ENCODE results near the gene TACC2.
"Not testable (repeated sequence)": the region's sequence is repeated elsewhere in the genome, so short reads cannot be mapped to it uniquely, and the experiment has no call there.

The TACC2 gene

DNA sequence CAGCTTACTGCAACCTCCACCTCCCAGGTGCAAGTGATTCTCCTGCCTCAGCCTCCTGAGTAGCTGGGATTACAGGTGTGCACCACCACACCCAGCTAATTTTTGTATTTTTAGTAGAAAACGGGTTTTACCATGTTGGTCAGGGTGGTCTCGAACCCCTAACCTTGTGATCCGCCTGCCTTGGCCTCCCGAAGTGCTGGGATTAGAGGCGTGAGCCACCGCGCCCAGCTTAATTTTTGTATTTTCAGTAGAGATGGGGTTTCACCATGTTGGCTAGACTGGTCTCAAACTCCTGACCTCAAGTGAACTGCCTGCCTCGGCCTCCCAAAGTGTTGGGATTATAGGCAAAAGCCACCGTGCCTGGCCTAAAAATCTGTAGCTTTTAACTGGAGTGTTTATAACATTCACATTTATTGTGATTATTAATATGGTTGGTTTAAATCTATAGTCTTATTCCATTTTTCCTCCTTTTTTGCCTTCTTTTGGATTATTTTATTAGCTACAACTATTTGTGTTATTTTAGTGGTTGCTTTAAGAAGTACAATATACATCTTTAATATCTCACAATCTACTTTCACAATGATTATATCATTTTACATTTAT, 77.5 kb downstream of the TACC2 start:
- not testable (repeated sequence) for DNase-seq

DNA sequence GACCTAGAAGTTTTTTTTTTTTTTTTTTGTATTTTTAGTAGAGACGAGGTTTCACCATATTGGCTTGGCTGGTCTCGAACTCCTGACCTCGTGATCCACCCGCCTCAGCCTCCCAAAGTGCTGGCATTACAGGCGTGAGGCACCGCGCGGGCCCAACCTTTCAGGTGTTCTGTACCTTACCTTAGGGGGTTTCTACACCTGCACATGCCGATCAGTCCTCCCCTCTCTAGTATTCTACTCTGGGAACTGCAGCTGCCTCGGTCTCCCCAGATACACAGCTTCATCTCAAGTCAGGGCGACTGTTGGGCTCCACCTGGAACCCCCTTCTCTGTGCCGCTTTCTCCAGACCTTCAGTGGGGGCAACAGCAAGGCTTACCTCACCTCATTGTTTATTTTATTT, 79.9 kb downstream of the TACC2 start:
- DNase-seq = no peak

DNA sequence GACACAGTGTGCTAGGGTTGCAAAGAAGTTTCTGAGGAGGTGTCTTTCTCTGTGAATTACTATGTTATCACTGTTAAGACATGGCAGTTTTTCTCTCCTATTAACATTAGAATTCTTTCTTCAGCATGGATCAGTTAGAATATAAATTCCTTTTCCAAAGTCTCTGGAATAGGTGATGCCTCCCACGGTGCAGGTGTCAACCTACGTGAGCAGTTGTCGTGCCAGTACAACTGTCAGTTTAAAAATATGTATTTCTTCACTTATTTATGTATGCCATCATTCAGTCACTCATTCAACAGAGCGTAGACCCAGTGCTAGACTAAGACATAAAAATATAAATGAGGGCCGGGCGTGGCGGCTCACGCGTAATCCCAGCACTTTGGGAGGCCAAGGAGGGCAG, 83.5 kb downstream of the TACC2 start:
- no peak for DNase-seq

DNA sequence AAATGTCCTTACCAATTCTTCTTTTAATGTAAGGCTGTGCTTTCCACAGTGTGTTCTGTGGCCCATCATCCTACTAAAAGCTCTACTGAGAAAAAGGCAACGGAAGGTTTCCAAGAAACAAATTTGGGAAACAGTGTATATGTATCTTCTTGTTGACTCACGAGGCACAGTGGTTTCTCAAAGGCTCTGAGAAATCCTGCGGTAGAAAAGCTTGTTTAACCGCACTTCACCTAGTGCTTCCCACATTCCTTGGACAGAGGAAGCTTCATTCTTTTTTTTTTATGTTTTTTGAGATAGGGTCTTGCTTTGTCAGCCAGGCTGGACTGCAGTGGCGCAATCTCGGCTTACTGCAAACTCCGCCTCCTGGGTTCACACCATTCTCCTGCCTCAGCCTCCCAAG, 84.5 kb downstream of the TACC2 start:
- no peak for DNase-seq

DNA sequence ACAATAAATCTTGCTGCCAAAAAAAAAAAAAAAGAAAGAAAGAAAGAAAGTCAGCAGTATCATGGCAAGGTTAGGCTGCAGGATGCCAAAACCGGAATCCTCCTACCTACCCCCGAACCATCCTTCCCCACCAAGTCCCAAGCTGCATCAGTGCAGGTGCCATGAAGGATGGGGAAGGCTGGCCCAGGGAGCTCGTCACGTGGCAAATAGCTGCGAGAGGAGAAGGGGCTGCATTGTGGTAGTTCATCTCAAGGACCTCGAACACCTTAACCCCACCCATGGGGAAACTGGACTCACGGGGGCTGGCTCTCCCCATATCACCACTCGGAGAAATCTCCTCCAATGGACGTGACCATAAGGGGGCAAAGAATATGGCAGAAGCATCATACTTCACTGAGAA, 86.2 kb downstream of the TACC2 start:
- no peak for DNase-seq

DNA sequence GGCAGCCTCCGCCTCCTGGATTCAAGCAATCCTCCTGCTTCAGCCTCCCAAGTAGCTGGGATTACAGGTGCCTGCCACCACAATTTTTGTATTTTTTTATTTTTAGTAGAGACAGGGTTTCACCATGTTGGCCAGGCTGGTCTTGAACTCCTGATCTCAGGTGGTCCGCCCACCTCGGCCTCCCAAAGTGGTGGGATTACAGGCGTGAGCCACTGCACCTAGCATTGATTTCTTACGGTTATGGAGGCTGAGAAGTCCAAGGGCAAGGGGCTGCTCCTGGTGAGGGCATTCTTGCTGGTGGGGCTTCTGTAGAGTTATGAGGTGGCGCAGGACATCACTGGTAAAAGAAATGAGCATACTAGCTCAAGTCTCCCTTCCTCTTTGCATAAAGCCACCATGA, 86.9 kb downstream of the TACC2 start:
- DNase-seq = not testable (repeated sequence)

DNA sequence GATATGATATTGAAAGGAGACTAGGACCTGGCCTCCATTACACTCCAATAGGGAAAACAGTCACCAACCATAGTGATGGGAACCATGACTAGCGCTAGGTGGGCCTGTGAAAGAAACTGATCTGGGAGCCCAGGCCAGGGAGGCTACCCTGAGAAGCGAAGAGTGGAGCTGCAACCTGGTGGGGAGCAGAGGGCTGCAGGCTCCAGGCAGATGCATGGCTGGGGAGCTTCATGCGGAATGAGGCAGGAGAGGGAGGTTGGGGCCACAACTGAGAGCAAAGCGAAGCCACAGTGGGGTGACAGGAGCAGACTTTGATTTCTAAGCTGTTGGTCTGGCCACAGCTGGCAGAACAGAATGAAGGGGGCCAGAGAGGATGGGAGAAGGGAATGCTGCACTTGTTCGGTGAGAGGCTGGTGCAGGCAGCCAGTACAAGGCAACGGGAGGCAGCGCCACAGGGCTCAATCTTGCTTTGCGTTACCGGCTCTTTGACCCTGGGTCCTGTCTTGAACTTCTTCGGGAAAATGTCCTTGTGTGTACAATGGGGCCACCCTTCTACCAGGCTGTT, 88.4 kb downstream of the TACC2 start:
- no peak for DNase-seq

DNA sequence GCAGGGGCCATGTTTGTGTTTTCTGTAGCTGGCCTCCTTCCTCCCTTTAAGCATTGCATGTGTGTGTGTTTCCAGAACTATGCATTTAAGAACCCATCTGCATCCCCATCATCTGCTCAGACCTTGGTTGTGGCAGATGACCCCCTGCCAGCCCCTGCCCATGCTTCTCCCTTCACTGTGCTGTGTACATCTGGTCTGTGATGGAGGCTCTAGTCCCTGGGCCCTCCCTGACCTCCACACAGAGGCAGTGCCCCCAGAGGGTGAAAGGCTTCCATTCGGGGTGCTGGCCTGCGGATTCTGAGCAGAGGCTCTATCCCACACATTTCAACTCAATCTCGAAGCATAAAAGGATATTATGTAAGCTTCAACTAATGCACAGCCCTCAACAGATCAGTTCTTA, 89.4 kb downstream of the TACC2 start:
- no peak for DNase-seq

DNA sequence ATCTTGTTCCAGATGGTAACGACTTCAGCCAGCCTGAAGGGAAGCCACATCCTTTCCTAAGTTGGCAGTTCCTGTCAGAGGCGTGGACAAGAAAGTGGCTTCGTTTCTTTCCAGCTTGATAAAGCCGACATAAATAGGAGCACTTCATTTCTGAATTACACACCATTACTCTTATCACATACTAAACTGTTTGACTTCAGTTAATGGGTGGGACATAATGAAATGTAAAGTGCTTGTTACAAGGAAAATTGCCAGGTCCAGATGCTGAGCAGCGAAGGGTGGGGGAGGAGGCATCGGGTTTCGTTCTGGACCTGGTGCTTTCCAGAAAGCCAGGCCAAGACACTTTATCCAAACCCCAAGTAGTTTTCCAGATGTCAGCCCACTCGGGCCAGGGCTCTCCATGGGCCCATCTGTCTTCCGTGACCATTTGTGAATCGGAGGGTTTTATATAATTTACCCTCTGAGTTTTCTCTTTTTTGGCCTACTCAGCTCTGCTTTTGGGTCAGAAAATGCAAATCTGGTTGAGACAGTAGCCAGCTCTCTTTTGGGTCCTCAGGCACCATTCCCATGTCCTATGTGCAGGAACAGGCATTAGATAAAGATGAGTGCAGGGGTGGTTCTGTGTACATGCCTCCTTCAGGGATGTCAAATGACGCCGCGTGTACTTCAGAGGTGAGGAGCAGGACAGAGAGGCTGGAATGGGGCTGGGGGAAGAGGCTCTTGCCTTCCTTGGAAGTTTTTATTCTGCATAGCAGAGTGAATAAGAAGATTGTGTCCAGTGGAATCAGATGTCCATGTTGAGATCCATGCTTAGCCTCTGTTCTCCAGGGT, 90.2 kb downstream of the TACC2 start:
- DNase-seq = no peak

DNA sequence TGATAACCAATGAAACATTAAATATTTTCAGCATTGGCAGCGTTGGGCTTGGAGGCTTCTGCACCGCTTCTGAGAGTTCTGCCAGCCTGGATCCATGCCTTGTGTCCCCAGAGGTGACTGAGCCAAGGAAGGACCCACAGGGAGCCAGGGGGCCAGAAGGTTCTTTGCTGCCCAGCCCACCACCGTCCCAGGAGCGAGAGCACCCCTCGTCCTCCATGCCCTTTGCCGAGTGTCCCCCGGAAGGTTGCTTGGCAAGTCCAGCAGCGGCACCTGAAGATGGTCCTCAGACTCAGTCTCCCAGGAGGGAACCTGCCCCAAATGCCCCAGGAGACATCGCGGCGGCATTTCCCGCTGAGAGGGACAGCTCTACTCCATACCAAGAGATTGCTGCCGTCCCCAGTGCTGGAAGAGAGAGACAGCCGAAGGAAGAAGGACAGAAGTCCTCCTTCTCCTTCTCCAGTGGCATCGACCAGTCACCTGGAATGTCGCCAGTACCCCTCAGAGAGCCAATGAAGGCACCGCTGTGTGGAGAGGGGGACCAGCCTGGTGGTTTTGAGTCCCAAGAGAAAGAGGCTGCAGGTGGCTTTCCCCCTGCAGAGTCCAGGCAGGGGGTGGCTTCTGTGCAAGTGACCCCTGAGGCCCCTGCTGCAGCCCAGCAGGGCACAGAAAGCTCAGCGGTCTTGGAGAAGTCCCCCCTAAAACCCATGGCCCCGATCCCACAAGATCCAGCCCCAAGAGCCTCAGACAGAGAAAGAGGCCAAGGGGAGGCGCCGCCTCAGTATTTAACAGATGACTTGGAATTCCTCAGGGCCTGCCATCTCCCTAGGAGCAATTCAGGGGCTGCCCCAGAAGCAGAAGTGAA, 93.9 kb downstream of the TACC2 start:
- DNase-seq = no peak

DNA sequence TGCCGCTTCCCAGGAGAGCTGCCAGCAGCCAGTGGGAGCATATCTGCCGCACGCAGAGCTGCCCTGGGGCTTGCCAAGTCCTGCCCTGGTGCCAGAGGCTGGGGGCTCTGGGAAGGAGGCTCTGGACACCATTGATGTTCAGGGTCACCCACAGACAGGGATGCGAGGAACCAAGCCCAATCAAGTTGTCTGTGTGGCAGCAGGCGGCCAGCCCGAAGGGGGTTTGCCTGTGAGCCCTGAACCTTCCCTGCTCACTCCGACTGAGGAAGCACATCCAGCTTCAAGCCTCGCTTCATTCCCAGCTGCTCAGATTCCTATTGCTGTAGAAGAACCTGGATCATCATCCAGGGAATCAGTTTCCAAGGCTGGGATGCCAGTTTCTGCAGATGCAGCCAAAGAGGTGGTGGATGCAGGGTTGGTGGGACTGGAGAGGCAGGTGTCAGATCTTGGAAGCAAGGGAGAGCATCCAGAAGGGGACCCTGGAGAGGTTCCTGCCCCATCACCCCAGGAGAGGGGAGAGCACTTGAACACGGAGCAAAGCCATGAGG, 94.6 kb downstream of the TACC2 start:
- DNase-seq = no peak

DNA sequence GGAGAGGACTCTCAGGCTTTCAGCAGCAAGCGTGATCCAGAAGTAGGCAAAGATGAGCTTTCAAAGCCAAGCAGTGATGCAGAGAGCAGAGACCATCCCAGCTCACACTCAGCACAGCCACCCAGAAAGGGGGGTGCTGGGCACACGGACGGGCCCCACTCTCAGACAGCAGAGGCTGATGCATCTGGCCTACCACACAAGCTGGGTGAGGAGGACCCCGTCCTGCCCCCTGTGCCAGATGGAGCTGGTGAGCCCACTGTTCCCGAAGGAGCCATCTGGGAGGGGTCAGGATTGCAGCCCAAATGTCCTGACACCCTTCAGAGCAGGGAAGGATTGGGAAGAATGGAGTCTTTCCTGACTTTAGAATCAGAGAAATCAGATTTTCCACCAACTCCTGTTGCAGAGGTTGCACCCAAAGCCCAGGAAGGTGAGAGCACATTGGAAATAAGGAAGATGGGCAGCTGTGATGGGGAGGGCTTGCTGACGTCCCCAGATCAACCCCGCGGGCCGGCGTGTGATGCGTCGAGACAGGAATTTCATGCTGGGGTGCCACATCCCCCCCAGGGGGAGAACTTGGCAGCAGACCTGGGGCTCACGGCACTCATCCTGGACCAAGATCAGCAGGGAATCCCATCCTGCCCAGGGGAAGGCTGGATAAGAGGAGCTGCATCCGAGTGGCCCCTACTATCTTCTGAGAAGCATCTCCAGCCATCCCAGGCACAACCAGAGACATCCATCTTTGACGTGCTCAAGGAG, 95.5 kb downstream of the TACC2 start:
- DNase-seq = no peak

DNA sequence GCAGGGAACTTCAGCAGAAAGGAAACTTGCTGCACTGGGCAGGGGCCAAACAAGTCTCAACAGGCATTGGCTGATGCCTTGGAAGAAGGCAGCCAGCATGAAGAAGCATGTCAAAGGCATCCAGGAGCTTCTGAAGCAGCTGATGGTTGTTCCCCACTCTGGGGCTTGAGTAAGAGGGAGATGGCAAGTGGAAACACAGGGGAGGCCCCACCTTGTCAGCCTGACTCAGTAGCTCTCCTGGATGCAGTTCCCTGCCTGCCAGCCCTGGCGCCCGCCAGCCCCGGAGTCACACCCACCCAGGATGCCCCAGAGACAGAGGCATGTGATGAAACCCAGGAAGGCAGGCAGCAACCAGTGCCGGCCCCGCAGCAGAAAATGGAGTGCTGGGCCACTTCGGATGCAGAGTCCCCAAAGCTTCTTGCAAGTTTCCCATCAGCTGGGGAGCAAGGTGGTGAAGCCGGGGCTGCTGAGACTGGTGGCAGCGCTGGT, 96.5 kb downstream of the TACC2 start:
- no peak for DNase-seq

DNA sequence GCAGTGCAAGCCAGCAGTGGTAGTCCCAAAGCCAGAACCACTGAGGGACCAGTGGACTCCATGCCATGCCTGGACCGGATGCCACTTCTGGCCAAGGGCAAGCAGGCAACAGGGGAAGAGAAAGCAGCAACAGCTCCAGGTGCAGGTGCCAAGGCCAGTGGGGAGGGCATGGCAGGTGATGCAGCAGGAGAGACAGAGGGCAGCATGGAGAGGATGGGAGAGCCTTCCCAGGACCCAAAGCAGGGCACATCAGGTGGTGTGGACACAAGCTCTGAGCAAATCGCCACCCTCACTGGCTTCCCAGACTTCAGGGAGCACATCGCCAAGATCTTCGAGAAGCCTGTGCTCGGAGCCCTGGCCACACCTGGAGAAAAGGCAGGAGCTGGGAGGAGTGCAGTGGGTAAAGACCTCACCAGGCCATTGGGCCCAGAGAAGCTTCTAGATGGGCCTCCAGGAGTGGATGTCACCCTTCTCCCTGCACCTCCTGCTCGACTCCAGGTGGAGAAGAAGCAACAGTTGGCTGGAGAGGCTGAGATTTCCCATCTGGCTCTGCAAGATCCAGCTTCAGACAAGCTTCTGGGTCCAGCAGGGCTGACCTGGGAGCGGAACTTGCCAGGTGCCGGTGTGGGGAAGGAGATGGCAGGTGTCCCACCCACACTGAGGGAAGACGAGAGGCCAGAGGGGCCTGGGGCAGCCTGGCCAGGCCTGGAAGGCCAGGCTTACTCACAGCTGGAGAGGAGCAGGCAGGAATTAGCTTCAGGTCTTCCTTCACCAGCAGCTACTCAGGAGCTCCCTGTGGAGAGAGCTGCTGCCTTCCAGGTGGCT, 97.7 kb downstream of the TACC2 start:
- no peak for DNase-seq

DNA sequence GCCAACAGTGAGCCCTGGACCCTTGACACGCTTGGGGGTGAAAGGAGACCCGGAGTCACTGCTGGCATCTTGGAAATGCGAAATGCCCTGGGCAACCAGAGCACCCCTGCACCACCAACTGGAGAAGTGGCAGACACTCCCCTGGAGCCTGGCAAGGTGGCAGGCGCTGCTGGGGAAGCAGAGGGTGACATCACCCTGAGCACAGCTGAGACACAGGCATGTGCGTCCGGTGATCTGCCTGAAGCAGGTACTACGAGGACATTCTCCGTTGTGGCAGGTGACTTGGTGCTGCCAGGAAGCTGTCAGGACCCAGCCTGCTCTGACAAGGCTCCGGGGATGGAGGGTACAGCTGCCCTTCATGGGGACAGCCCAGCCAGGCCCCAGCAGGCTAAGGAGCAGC, 98.5 kb downstream of the TACC2 start:
- no peak for DNase-seq

DNA sequence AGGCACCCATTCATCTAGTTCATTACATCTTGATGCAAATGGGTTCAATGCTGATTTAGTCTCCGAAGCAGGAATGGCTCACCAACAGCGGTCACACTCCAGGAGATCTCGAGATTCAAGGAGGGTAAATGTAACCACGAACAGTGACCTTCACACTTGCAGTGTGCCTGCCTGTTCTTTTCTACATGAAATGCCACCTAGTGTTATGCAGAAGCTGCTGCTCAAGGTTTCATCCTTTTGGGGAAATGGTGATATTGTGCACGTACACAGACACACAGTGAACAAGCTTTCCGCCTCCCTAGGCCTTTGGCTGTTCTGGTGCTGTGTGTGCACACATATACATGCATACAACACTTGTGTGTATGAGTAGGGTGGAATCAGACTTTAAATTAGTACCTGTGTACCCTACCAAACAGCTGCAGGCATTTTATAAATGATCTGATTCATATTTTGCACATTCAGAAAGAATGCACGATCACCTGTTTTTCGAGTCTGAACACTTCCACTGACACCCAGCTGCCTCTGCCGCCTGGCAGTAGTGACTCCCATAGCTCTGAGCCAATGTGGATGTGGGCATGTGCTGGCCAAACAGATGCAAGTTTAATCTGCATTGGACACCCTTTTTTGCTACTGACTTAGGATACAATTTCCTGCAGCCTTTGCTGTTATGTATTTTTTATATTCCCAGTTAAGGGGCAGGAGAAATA, 100.5 kb downstream of the TACC2 start:
- DNase-seq = no peak

DNA sequence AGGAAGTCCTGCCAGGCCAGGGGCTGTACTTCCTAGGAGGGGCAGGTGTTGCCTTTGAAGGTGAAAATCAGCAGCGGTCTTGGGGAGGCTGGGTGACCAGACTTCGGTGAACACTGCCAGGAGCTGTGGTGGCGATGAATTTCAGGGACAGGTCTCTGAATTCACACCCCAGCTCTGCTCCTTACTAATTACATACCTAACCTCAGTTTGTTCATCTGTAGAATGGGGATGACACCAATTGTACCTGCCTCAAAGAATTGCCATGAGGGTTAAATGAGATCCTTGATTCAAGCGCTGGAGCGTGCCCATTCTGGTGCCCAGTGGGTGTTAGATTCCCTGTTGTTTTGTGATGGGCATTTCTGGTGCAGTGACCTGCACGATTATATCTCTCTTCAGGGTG, 102.8 kb downstream of the TACC2 start:
- DNase-seq = no peak

DNA sequence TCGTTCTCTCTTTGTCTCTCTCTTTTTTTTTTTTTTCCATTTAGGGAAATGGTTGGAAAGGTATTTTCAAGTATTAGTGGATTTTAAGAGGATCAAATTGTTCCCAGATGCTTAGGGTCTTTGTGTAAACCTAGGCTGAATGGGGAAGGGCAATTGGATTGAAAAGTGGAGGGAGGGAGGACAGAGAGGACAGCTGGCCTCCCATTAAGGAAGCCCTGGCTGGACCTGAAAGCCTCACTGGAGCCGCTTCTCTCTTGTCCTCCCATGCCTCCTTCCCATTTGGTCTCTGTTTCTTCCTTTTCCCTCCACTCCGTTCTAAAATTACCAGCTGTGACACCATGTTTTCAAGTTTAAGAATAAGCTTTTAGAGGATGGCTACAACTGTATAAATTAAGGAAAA, 104.1 kb downstream of the TACC2 start:
- no peak for DNase-seq

DNA sequence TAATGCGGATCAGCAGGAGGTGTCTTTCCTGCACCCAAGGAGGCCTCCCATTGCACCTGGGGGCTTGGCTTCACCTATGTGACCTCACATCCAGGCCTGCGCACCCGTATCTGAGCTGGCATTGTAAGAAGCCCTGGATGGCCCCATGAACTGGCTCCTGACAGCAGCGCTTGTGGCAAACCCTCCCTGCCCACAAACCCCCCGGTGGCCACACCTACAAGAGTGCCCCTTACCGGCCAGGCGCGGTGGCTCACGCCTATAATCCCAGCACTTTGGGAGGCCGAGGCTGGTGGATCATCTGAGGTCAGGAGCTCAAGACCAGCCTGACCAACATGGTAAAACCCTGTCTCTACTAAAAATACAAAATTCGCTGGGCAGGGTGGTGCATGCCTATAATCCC, 107.2 kb downstream of the TACC2 start:
- DNase-seq = not testable (repeated sequence)

DNA sequence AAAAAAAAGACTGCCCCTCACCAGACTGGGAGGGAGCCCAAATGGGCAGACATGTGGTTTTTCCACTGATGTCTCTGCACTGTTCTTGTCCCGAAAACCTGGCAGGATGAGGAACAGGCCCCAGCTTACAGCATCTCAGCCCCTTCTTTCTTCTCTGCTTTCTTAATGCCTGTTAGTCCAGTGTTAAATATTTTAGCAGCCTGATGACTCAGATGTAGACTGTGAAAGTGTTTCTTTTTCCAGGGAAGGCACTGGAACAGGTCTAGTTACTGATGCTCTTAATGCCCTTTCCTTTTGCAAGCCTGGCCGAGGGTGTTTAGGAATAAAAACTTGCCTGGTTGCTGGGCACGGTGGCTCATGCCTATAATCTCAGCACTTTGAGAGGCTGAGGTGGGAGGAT, 107.7 kb downstream of the TACC2 start:
- no peak for DNase-seq

DNA sequence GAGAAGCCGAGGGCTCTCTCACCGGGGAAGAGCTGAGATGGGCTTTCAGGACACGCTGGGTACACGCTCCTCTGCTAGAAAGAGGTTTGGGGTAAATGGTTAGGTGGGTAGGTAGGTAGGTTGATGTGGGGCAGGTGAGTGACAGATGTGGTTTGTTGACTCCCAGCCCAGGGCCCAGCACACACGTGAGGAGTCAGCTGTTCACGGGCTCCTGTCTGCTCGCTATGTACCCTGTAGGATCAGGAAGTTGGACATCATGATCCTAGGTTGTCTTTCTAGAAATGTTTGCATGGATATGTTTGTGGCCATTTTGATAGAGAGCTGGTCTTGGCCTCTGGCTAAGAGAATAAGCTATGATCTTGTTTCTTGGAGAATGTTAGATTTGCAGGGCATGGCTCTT, 109.0 kb downstream of the TACC2 start:
- no peak for DNase-seq

All from stimulated activated CD4-positive, alpha-beta T cell treated with anti-CD3 and anti-CD28 coated beads, Interleukin-4, amount 100 ng/mL, for 1 hour (primary cell).